Measurements from ENCODE around the gene CHID1. TPM values are rescaled to one million over a fixed set of nuclear protein-coding genes. Genes with fewer than 3 reads are reported as not detected.

CHID1 gene
- total RNA-seq, 1 experiment from 2014 or later = 36.8 TPM

- no peak for DNase-seq (ENCODE audit: extremely low read depth, low read depth)
These were observed 23.3 kb upstream of the CHID1 start for GRCh38 chr11:933936-934335.

GRCh38 chr11:933142-933851 is 22.7 kb upstream of the CHID1 start:
- DNase-seq (ENCODE audit: extremely low read depth, low read depth) = no peak

GRCh38 chr11:932435-932834 is 21.8 kb upstream of the CHID1 start:
- no peak for DNase-seq (ENCODE audit: extremely low read depth, low read depth)

GRCh38 chr11:931385-931784 is 20.8 kb upstream of the CHID1 start:
- DNase-seq (ENCODE audit: extremely low read depth, low read depth) = no peak

- no peak for DNase-seq (ENCODE audit: extremely low read depth, low read depth)
These were observed 18.8 kb upstream of the CHID1 start for GRCh38 chr11:929405-929804.

- DNase-seq (ENCODE audit: extremely low read depth, low read depth) = no peak
These were observed 18.2 kb upstream of the CHID1 start for GRCh38 chr11:928786-929185.

- no peak for DNase-seq (ENCODE audit: extremely low read depth, low read depth)
These were observed 17.3 kb upstream of the CHID1 start for GRCh38 chr11:927871-928270.

GRCh38 chr11:926341-926916 is 15.8 kb upstream of the CHID1 start:
- DNase-seq (ENCODE audit: extremely low read depth, low read depth) = peak; percentile 28

- peak; percentile 75 for DNase-seq (ENCODE audit: extremely low read depth, low read depth)
These were observed 15.1 kb upstream of the CHID1 start, which contains the start of gene AP2A2 for GRCh38 chr11:925496-926301. Gene AP2A2, plus strand, starts transcription at chr11:925870. Its CDS starts 152 bp downstream, at chr11:926022.

- no peak for DNase-seq (ENCODE audit: extremely low read depth, low read depth)
These were observed 14.5 kb upstream of the CHID1 start for GRCh38 chr11:925158-925495.

- DNase-seq (ENCODE audit: extremely low read depth, low read depth) = no peak
These were observed 14.0 kb upstream of the CHID1 start for GRCh38 chr11:924406-925157.

- DNase-seq (ENCODE audit: extremely low read depth, low read depth) = no peak
These were observed 13.2 kb upstream of the CHID1 start for GRCh38 chr11:923691-924405.

GRCh38 chr11:921921-922678 is 11.5 kb upstream of the CHID1 start:
- DNase-seq (ENCODE audit: extremely low read depth, low read depth) = no peak

- no peak for DNase-seq (ENCODE audit: extremely low read depth, low read depth)
These were observed 6.8 kb upstream of the CHID1 start for GRCh38 chr11:917426-917825.

GRCh38 chr11:914747-915501 is 4.3 kb upstream of the CHID1 start:
- DNase-seq (ENCODE audit: extremely low read depth, low read depth) = no peak

GRCh38 chr11:914204-914603 is 3.6 kb upstream of the CHID1 start:
- DNase-seq (ENCODE audit: extremely low read depth, low read depth) = no peak

- no peak for DNase-seq (ENCODE audit: extremely low read depth, low read depth)
These were observed 2.4 kb upstream of the CHID1 start for GRCh38 chr11:913043-913442.

- DNase-seq (ENCODE audit: extremely low read depth, low read depth) = no peak
These were observed 1.7 kb upstream of the CHID1 start for GRCh38 chr11:912266-912665.

GRCh38 chr11:911890-912219 is 1.2 kb upstream of the CHID1 start:
- DNase-seq (ENCODE audit: extremely low read depth, low read depth) = no peak
